Adrenal gland (tissue), 5 donors: ENCODE data around the gene MYT1.

Source experiments
- CTCF ChIP-seq, 6 experiments: fragments of 450-650 bp in 4 of 6; fragments of 200-600 bp in 2 of 6; sonication (generic) in 1 of 6; IDR thresholded peaks; 1 replicate in 5 of 6; 2 replicates in 1 of 6; pipeline versions ENCODE4 v1.5.1 to v1.8.0; 2016 to 2021; ENCODE audit warnings: antibody characterized with exemption in 6 of 6, mild to moderate bottlenecking in 2 of 6, moderate library complexity in 1 of 6
- POLR2A ChIP-seq, 2 donors: fragments of 450-650 bp; IDR thresholded peaks; one replicate each; pipeline ENCODE4 v1.6.1; 2017; ENCODE audit warnings: antibody characterized with exemption in 2 of 2, mild to moderate bottlenecking in 2 of 2, moderate library complexity in 1 of 2
- donor health status: DM: no; HTN: no; CAD: no.

- TF ChIP-seq CTCF (IDR thresholded peaks at IDR 0.05) (no peak), POLR2A (IDR thresholded peaks at IDR 0.05) (no peak)
Observed at GRCh38 chr20:64253000-64253383, 88.7 kb downstream of the MYT1 start.
